IPS DF 6.9 (cell line): ENCODE data around the gene LACC1.
A peak's percentile ranks its signal among the peaks of the same experiment; 100 is the strongest.

ENCODE experiments used
- DNase-seq: peaks from one replicate; pipeline ENCODE4 v3.0.0-alpha.2; 2013; ENCODE audit warnings: low read depth, low spot score
- H3K27ac ChIP-seq: one replicate; pipeline ENCODE4 v1.5.1; 2013; ENCODE audit warnings: low read length, control low read depth
- H3K27me3 ChIP-seq: 2 replicates; pipeline ENCODE4 v1.6.1; 2013; ENCODE audit warnings: mild to moderate bottlenecking, low read length; ENCODE audit not compliant: control insufficient read depth, insufficient read depth
- H3K36me3 ChIP-seq: 2 replicates; pipeline ENCODE4 v1.6.1; 2013; ENCODE audit warnings: low read length; ENCODE audit not compliant: control insufficient read depth, insufficient read depth
- H3K4me1 ChIP-seq: 2 replicates; pipeline ENCODE4 v1.6.1; 2013; ENCODE audit warnings: low read length; ENCODE audit not compliant: control insufficient read depth, insufficient read depth
- H3K4me3 ChIP-seq: 2 replicates; pipeline ENCODE4 v1.5.1; 2013; ENCODE audit warnings: mild to moderate bottlenecking, low read length
- H3K9me3 ChIP-seq: 2 replicates; pipeline ENCODE4 v1.6.1; 2013; ENCODE audit warnings: low read length, inconsistent platforms; ENCODE audit not compliant: control insufficient read depth, insufficient read depth
- WGBS: extraction: QIAGEN DNeasy Blood & Tissue Kit; methylation state at CpG from one replicate; pipeline ENCODE4 v1.1.7; 2013; ENCODE audit warnings: mixed read lengths, missing lambda C conversion rate; ENCODE audit not compliant: insufficient read length, insufficient coverage; 5-methylcytosine and 5-hydroxymethylcytosine counted together

Gene LACC1

GRCh38 chr13:43864921-43865320 lies 14.8 kb upstream of the LACC1 start:
- no peaks in the 10 kb centered on the region for H3K27me3 ChIP-seq
- H3K4me3 ChIP-seq, result no peak overlapping the region
- H3K4me1 ChIP-seq, result no peaks in the 10 kb centered on the region
- no peak overlapping the region for H3K27ac ChIP-seq
- WGBS, result no CpG with 5 or more reads among the region's 4 CpGs
- H3K36me3 ChIP-seq, result no peaks in the 10 kb centered on the region
- DNase-seq, result no peak
- H3K9me3 ChIP-seq, result no peaks in the 10 kb centered on the region

- Histone ChIP-seq H3K9me3 (no peaks in the 10 kb centered on the region), H3K4me3 (no peak overlapping the region), H3K27me3 (no peaks in the 10 kb centered on the region), H3K36me3 (no peaks in the 10 kb centered on the region), H3K4me1 (no peaks in the 10 kb centered on the region), H3K27ac (no peak overlapping the region)
- DNase-seq, result no peak
- no CpG with 5 or more reads among the region's 4 CpGs for WGBS
These were observed 13.8 kb upstream of the LACC1 start for GRCh38 chr13:43865892-43866291.

GRCh38 chr13:43872181-43872580 lies 7.5 kb upstream of the LACC1 start:
- H3K27me3 ChIP-seq, result no peaks in the 10 kb centered on the region
- H3K4me3 ChIP-seq, result no peak overlapping the region
- H3K9me3 ChIP-seq, result no peaks in the 10 kb centered on the region
- H3K4me1 ChIP-seq, result no peaks in the 10 kb centered on the region
- H3K36me3 ChIP-seq, result no peaks in the 10 kb centered on the region
- no CpG with 5 or more reads among the region's 1 CpG for WGBS
- no peak overlapping the region for H3K27ac ChIP-seq
- DNase-seq, result no peak

GRCh38 chr13:43874504-43875092 lies 5.1 kb upstream of the LACC1 start:
- WGBS, result no CpG with 5 or more reads among the region's 2 CpGs
- Histone ChIP-seq H3K4me3 (no peak overlapping the region), H3K36me3 (no peaks in the 10 kb centered on the region), H3K27ac (no peak overlapping the region), H3K9me3 (no peaks in the 10 kb centered on the region), H3K4me1 (no peaks in the 10 kb centered on the region), H3K27me3 (no peaks in the 10 kb centered on the region)
- no peak for DNase-seq

GRCh38 chr13:43876366-43876765 lies 3.3 kb upstream of the LACC1 start:
- H3K36me3 ChIP-seq, result no peaks in the 10 kb centered on the region
- H3K27me3 ChIP-seq, result no peaks in the 10 kb centered on the region; the same call in 1 of the 2 replicates
- DNase-seq, result no peak
- H3K9me3 ChIP-seq, result no peaks in the 10 kb centered on the region
- WGBS, result no CpG with 5 or more reads among the region's 2 CpGs
- no peak overlapping the region for H3K27ac ChIP-seq
- H3K4me1 ChIP-seq, result no peaks in the 10 kb centered on the region
- H3K4me3 ChIP-seq, result no peak overlapping the region

- no peak overlapping the region for H3K27ac ChIP-seq
- H3K27me3 ChIP-seq, result no peaks in the 10 kb centered on the region; the same call in 1 of the 2 replicates
- H3K36me3 ChIP-seq, result no peaks in the 10 kb centered on the region
- no peaks in the 10 kb centered on the region for H3K9me3 ChIP-seq
- H3K4me3 ChIP-seq, result no peak overlapping the region
- no peak for DNase-seq
- H3K4me1 ChIP-seq, result no peaks in the 10 kb centered on the region
These were observed 2.4 kb upstream of the LACC1 start for GRCh38 chr13:43877326-43877725.

GRCh38 chr13:43877766-43878165 lies 1.9 kb upstream of the LACC1 start:
- Histone ChIP-seq H3K27me3 (no peaks in the 10 kb centered on the region; the same call in 1 of the 2 replicates), H3K4me3 (no peak overlapping the region), H3K9me3 (no peaks in the 10 kb centered on the region), H3K4me1 (no peaks in the 10 kb centered on the region), H3K36me3 (no peaks in the 10 kb centered on the region), H3K27ac (no peak overlapping the region)
- no peak for DNase-seq
- no CpG with 5 or more reads among the region's 1 CpG for WGBS

GRCh38 chr13:43878892-43879754 lies 581 bp upstream of the LACC1 start, which contains the start of gene CCDC122:
Gene CCDC122, minus strand, starts transcription at chr13:43879740. Its CDS starts 10,364 bp downstream, at chr13:43869376.
- WGBS, result no CpG with 5 or more reads among the region's 78 CpGs
- no peaks in the 10 kb centered on the region for H3K9me3 ChIP-seq
- no peaks in the 10 kb centered on the region for H3K4me1 ChIP-seq
- H3K4me3 ChIP-seq, result peak within 1 kb of the TSS; percentile 81; the same call in 1 of the 2 replicates
- no peaks in the 10 kb centered on the region for H3K36me3 ChIP-seq
- no peak within 1 kb of the TSS for H3K27ac ChIP-seq
- no peak for DNase-seq
- no peaks in the 10 kb centered on the region; the same call in 1 of the 2 replicates for H3K27me3 ChIP-seq

GRCh38 chr13:43880214-43880855 lies 631 bp downstream of the LACC1 start:
- no peaks in the 10 kb centered on the region for H3K36me3 ChIP-seq
- no peak for DNase-seq
- H3K9me3 ChIP-seq, result no peaks in the 10 kb centered on the region
- H3K27me3 ChIP-seq, result no peaks in the 10 kb centered on the region; the same call in 1 of the 2 replicates
- WGBS, result no CpG with 5 or more reads among the region's 15 CpGs
- H3K4me3 ChIP-seq, result peak overlapping the region; percentile 81; the same call in 1 of the 2 replicates
- no peaks in the 10 kb centered on the region for H3K4me1 ChIP-seq
- H3K27ac ChIP-seq, result no peak overlapping the region

- H3K27me3 ChIP-seq, result no peaks in the 10 kb centered on the region; the same call in 1 of the 2 replicates
- no peaks in the 10 kb centered on the region for H3K9me3 ChIP-seq
- H3K27ac ChIP-seq, result no peak overlapping the region
- no peaks in the 10 kb centered on the region for H3K4me1 ChIP-seq
- DNase-seq, result no peak
- no peaks in the 10 kb centered on the region for H3K36me3 ChIP-seq
- H3K4me3 ChIP-seq, result no peak overlapping the region
These were observed 1.2 kb downstream of the LACC1 start for GRCh38 chr13:43880926-43881325.
